D721Med (cell line): ENCODE data around the gene GOLGB1.

Experiments
- DNase-seq: peaks from one replicate; pipeline ENCODE4 v3.0.0; 2011; ENCODE audit warnings: low spot score; ENCODE audit not compliant: insufficient read length
- FAIRE-seq: peaks from 2 replicates; lab custom pipeline; 2011; peaks lifted over from hg19 to GRCh38; lab: Jason Lieb, UNC
- CTCF ChIP-seq: IDR thresholded peaks from 2 replicates; pipeline ENCODE4 v1.5.1; 2012; ENCODE audit warnings: mild to moderate bottlenecking, control low read depth; ENCODE audit not compliant: insufficient read depth; ENCODE audit errors: missing control alignments

GOLGB1 gene

DNA sequence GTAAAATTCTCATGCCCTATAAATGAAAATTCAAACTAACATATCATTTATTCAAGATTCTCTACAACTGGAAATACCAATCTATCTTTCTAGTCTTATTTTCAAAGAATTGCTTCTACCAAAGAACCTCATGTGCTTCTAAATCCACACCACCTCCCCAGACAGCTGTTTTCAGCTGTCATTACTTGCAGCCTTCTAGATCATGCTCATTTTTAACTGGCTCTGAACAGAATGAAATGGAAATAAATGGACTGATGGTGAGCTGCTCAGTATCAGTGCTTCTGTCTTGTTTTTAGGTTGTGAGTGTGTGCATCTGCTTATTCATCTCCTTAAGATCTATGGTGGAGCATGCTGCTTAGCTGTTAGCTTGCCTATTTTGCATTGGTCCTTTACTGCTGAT lies 29.4 kb downstream of the GOLGB1 start:
- no peak for FAIRE-seq
- no peak for DNase-seq
- no peak for TF ChIP-seq CTCF

DNA sequence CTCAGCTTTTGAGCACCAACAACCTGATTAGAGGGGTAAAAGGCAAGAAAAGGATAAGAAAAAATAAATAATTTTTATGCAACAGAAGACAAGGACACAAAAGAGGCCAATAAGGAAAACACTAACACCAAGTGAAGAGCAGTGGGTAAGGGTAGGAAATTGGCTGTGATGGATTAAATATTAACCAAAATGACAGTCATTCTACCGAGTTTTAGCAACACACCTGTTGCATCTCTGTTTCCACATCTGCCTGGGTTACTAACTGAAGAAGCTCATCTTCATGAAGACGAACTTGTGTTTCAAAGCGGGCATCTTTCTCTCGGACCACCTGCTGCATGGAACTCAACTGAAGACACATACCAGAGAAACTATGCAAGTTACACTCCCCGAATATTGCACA lies 30.1 kb downstream of the GOLGB1 start:
- FAIRE-seq (no peak), DNase-seq (no peak)

DNA sequence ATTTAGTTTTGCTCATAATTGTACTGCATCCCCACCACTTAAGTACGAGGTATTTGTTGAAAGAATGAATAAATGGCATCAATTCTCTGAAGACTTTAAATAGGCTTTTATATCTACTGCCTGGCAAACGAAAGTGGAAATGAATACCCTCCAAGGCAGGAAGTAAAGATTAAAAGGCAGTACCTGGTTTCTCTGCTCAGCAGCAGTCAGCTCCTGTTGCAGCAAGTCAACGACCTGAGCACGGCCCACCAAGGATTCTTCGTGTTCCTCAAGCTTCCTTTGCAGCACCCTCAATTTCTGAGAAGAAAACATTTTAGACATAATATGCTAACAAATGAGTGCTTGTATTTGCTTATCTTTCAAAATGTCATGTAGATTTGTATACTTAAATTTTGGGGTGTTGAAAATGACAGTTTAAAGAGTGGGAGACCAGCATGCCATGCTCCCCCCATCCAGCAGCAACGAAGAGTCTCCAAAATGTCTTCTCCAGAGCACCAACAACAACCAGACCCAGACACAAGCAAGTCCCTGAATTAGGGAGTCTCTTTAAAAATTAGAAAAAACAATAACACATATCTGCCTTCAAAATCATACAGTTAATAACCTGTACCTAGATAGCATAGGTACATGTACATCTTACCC lies 31.2 kb downstream of the GOLGB1 start:
- FAIRE-seq (no peak), DNase-seq (no peak)
- no peak for TF ChIP-seq CTCF

More for the DNA sequence above, 30.1 kb downstream of the GOLGB1 start:
- TF ChIP-seq CTCF: no peak

DNA sequence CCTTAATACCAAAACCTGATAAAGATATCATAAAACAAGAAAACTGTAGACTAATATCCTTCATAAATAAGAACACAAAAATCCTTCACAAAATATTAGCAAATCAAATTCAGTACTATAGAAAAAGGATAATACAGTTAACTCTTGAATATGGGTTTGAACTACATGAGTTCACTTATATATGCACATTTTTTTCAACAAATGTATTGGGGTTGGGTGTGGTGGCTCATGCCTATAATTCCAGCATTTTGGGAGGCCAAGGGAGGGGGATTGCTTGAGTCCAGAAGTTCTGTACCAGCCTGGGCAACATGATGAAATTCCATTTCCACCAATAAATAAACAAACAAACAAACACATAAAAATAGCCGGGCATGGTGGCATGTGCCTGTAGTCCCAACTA lies 39.2 kb downstream of the GOLGB1 start:
- DNase-seq (no peak), FAIRE-seq (no peak)
- TF ChIP-seq CTCF: no peak

GRCh38 chr3:121707531-121708273 lies 41.8 kb downstream of the GOLGB1 start:
- DNase-seq (no peak), FAIRE-seq (no peak)
- no peak for TF ChIP-seq CTCF

- DNase-seq (no peak), FAIRE-seq (no peak)
- TF ChIP-seq CTCF: no peak
These were observed 44.0 kb downstream of the GOLGB1 start for GRCh38 chr3:121705541-121705940.

DNA sequence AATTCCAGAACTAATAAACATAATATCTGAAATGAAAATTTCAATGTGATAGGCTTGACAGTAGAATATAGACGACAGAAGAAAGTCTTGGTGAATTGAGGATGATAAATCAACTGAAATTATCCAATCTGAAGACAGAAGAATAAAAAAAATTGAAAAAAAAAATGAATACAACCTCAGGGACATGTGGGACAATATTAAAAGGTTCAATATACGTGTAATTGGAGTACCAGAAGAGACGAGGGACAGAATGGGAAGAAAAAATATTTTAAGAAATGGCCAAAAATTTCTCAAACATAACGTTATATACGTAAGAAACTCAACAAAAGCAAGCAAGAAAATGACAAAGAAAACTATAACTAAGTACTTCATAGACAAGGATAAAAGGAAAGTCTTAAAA lies 45.6 kb downstream of the GOLGB1 start:
- DNase-seq (no peak), FAIRE-seq (no peak)
- no peak for TF ChIP-seq CTCF
